Vagina (tissue), 2 donors: ENCODE measurements around the gene TMEM151B.

Experiments used
- CTCF ChIP-seq, 3 experiments: fragments of 450-650 bp in 2 of 3; fragments of 200-600 bp in 1 of 3; sonication (generic) in 1 of 3; IDR thresholded peaks; one replicate each; pipeline ENCODE4 v1.5.1; 2017 to 2019; ENCODE audit warnings: antibody characterized with exemption in 3 of 3, mild to moderate bottlenecking in 2 of 3, moderate library complexity in 2 of 3
- POLR2A ChIP-seq, 2 donors: fragments of 450-650 bp; IDR thresholded peaks; one replicate each; pipeline ENCODE4 v1.6.1; 2017; ENCODE audit warnings: antibody characterized with exemption in 2 of 2, mild to moderate bottlenecking in 2 of 2, moderate library complexity in 2 of 2
- POLR2AphosphoS5 ChIP-seq, 2 donors: sonication (generic); formaldehyde crosslinking; IDR thresholded peaks; one replicate each; pipeline ENCODE4 v1.9.0; 2017; ENCODE audit warnings: antibody characterized with exemption in 2 of 2, mild to moderate bottlenecking in 2 of 2, low read depth in 1 of 2; ENCODE audit not compliant: insufficient read depth in 1 of 2

DNA sequence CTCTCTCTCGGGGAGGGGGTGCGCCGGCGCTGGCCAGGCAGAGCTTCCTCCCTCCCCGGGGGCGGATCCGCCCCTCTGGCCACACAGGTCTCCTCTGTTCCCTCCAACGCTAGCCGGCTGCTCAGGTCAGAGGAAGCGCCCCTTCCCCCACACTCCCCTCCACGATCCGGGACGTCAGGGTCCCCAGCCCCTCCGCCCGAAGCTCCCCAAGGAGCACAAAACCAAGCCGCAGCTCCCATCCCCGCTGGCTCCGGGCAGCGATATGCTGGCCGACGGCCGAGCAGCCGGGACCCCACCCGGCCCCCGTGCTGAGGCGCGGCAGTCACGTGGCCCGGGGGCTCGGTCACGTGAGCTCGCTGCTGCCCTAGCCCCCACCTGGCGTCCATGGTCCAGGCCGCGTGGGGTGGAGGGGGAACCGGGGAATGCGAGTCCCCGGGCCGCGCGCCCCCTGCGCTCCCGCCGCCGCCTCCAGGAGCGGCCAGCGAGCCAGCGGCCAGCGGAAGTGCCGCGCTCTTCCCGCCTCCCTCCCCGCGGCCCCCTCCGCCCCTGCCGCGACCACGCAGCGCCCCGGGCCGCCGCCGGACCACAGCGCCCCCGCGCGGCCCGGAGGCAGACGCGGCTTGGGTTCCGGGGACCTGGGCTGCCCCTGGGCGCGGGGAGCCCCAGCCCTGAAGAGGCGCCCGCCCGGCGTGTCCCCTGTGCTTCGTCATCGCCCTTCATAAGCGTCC is 13.1 kb upstream of the TMEM151B start, which contains the start of gene SLC35B2:
- TF ChIP-seq CTCF (IDR thresholded peaks at IDR 0.05) (peak in 2 of 3 experiments; percentile 42 to 75), POLR2A (IDR thresholded peaks at IDR 0.05) (peak in 1 of 2 donors; percentile 47), POLR2AphosphoS5 (IDR thresholded peaks at IDR 0.05; ENCODE audit: insufficient read depth in 1 of 2, low read depth in 1 of 2) (peak in 1 of 2 donors; percentile 62)
